HEK293 (cell line): ENCODE measurements around the gene P2RY6.

Source experiments
- CTCF ChIA-PET: fragments of 350-600 bp; formaldehyde crosslinking; extraction: SDS; loops from one replicate; lab custom pipeline; 2021; ENCODE audit warnings: antibody characterized with exemption; lab: Yijun Ruan, JAX
- POLR2A ChIA-PET: fragments of 300-600 bp; formaldehyde crosslinking; extraction: SDS; loops from one replicate; lab custom pipeline; 2020; ENCODE audit warnings: antibody characterized with exemption, inconsistent platforms; lab: Yijun Ruan, JAX
- H3K27ac ChIP-seq: fragments of 200-500 bp; sonication (Bioruptor generic); 2 replicates; pipeline ENCODE4 v1.5.1; 2014; ENCODE audit warnings: low read depth, low read length, control low read depth, inconsistent platforms; ENCODE audit errors: extremely low read depth
- H3K36me3 ChIP-seq, 2 experiments: fragments of 200-500 bp in 1 of 2; sonication (Bioruptor generic) in 1 of 2; 1 replicate in 1 of 2; 2 replicates in 1 of 2; pipeline ENCODE4 v1.5.1; 2014 to 2017; ENCODE audit warnings: inconsistent platforms in 2 of 2, low read length in 2 of 2; ENCODE audit not compliant: control insufficient read depth in 2 of 2, insufficient read depth in 1 of 2
- H3K4me1 ChIP-seq: fragments of 200-500 bp; sonication (Bioruptor generic); 2 replicates; pipeline ENCODE4 v1.5.1; 2014; ENCODE audit warnings: mild to moderate bottlenecking, low read length, inconsistent platforms; ENCODE audit not compliant: control insufficient read depth, insufficient read depth
- H3K4me3 ChIP-seq: 2 replicates; pipeline ENCODE4 v1.5.1; 2011; ENCODE audit warnings: low read depth, mild to moderate bottlenecking, control low read depth, low read length, moderate library complexity
- H3K9me3 ChIP-seq: fragments of 200-500 bp; sonication (Bioruptor generic); 2 replicates; pipeline ENCODE4 v1.5.1; 2014; ENCODE audit warnings: low read depth, low read length, inconsistent platforms; ENCODE audit not compliant: control insufficient read depth, insufficient read depth
- GLI4 ChIP-seq: fragments of 450-650 bp; formaldehyde crosslinking; IDR thresholded peaks from 2 replicates; pipeline ENCODE4 v1.5.1; 2016; ENCODE audit warnings: missing biosample characterization, missing genetic modification characterization
- IKZF3 ChIP-seq: fragments of 450-650 bp; IDR thresholded peaks from 2 replicates; pipeline ENCODE4 v1.5.0; 2018; ENCODE audit warnings: missing biosample characterization, mild to moderate bottlenecking, missing genetic modification characterization, moderate library complexity
- KLF10 ChIP-seq: fragments of 450-650 bp; IDR thresholded peaks from 2 replicates; pipeline ENCODE4 v1.5.1; 2018; ENCODE audit warnings: missing biosample characterization, mild to moderate bottlenecking, missing genetic modification characterization
- KLF16 ChIP-seq: fragments of 450-650 bp; formaldehyde crosslinking; IDR thresholded peaks from 2 replicates; pipeline ENCODE4 v1.5.1; 2017; ENCODE audit warnings: missing biosample characterization, missing genetic modification characterization
- SP7 ChIP-seq: fragments of 450-650 bp; formaldehyde crosslinking; IDR thresholded peaks from 2 replicates; pipeline ENCODE4 v1.5.1; 2016; ENCODE audit warnings: missing biosample characterization, missing genetic modification characterization
- TCF7L2 ChIP-seq: IDR thresholded peaks from 2 replicates; pipeline ENCODE4 v1.6.1; 2011; ENCODE audit warnings: low read depth, mild to moderate bottlenecking, inconsistent platforms, low read length, moderate library complexity, borderline replicate concordance
- YY1 ChIP-seq: fragments of 450-650 bp; formaldehyde crosslinking; IDR thresholded peaks from 2 replicates; pipeline ENCODE4 v1.5.1; 2018; ENCODE audit warnings: missing biosample characterization, missing genetic modification characterization
- ZNF211 ChIP-seq: fragments of 450-650 bp; formaldehyde crosslinking; IDR thresholded peaks from 2 replicates; pipeline ENCODE4 v1.5.1; 2016; ENCODE audit warnings: low read depth, missing biosample characterization, missing genetic modification characterization
- ZNF248 ChIP-seq: fragments of 450-650 bp; formaldehyde crosslinking; IDR thresholded peaks from 2 replicates; pipeline ENCODE4 v1.5.1; 2017; ENCODE audit warnings: missing biosample characterization, missing genetic modification characterization
- ZNF274 ChIP-seq, 2 experiments: fragments of 200-500 bp in 1 of 2; fragments of 450-650 bp in 1 of 2; sonication (Bioruptor generic) in 1 of 2; formaldehyde crosslinking in 1 of 2; IDR thresholded peaks; 2 replicates each; pipeline versions ENCODE4 v1.5.1 to v1.6.1; 2014 to 2016; ENCODE audit warnings: borderline replicate concordance in 1 of 2, inconsistent platforms in 1 of 2, low read length in 1 of 2, missing biosample characterization in 1 of 2, missing genetic modification characterization in 1 of 2
- ZNF354C ChIP-seq: fragments of 450-650 bp; formaldehyde crosslinking; IDR thresholded peaks from 2 replicates; pipeline ENCODE4 v1.5.1; 2016; ENCODE audit warnings: missing biosample characterization, missing genetic modification characterization, low read depth, borderline replicate concordance
- ZNF548 ChIP-seq: fragments of 450-650 bp; formaldehyde crosslinking; IDR thresholded peaks from 2 replicates; pipeline ENCODE4 v1.5.1; 2016; ENCODE audit warnings: missing biosample characterization, missing genetic modification characterization
- ZNF561 ChIP-seq: fragments of 450-650 bp; IDR thresholded peaks from 2 replicates; pipeline ENCODE4 v1.5.1; 2018; ENCODE audit warnings: missing biosample characterization, missing genetic modification characterization, borderline replicate concordance
- ZNF843 ChIP-seq: fragments of 450-650 bp; formaldehyde crosslinking; IDR thresholded peaks from 2 replicates; pipeline ENCODE4 v1.5.1; 2016; ENCODE audit warnings: missing biosample characterization, missing genetic modification characterization
- ZSCAN30 ChIP-seq: fragments of 450-650 bp; IDR thresholded peaks from 2 replicates; pipeline ENCODE4 v1.5.1; 2018; ENCODE audit warnings: missing biosample characterization, mild to moderate bottlenecking, missing genetic modification characterization, moderate library complexity
- TF ChIP-seq, protein P1 (sequence below): fragments of 450-650 bp; formaldehyde crosslinking; IDR thresholded peaks from 2 replicates; pipeline ENCODE4 v1.5.1; 2016; ENCODE audit warnings: missing biosample characterization, missing genetic modification characterization, borderline replicate concordance
- TF ChIP-seq, protein P2 (sequence below): fragments of 450-650 bp; formaldehyde crosslinking; IDR thresholded peaks from 2 replicates; pipeline ENCODE4 v1.5.1; 2016; ENCODE audit warnings: missing biosample characterization, missing genetic modification characterization
- TF ChIP-seq, protein P3 (sequence below): fragments of 450-650 bp; formaldehyde crosslinking; IDR thresholded peaks from 2 replicates; pipeline ENCODE4 v1.5.1; 2016; ENCODE audit warnings: missing biosample characterization, missing genetic modification characterization
- TF ChIP-seq, protein P4 (sequence below): fragments of 450-650 bp; formaldehyde crosslinking; IDR thresholded peaks from 2 replicates; pipeline ENCODE4 v1.5.1; 2017; ENCODE audit warnings: missing biosample characterization, missing genetic modification characterization
- TF ChIP-seq, protein P5 (sequence below): fragments of 450-650 bp; formaldehyde crosslinking; IDR thresholded peaks from 2 replicates; pipeline ENCODE4 v1.5.1; 2016; ENCODE audit warnings: missing biosample characterization, missing genetic modification characterization, borderline replicate concordance
- TF ChIP-seq, protein P6 (sequence below): sonication (generic); formaldehyde crosslinking; IDR thresholded peaks from 2 replicates; pipeline ENCODE4 v1.8.1; 2022; ENCODE audit warnings: mild to moderate bottlenecking, moderate library complexity, missing genetic modification reagents

Gene P2RY6

DNA sequence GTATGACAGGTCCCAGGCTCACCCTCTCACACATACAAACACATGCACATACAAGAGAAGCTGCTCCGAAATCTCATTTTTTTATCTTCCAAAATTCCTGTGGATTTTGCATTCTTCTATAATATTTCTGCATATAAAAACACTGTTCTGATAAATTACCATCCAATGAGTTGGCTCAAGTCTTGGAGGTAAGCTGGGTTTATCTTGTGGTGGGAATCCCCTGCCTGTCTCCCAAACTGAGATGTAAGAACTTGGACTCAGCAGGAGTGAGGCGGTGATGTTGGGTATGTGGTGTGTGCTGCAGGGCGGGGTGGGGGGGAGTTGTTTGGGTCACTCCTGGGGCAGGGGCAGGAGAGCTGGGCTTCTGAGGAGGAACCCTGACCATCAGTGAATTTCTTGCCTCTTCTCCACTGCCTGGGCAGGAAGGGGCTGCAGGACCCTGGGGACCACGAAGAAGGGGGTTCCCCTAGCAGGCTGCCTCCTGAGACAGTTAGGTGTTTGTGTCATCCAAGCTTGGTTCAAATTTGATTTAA is 6.8 kb upstream of the P2RY6 start (continued):
- TF ChIP-seq, protein P1, sequence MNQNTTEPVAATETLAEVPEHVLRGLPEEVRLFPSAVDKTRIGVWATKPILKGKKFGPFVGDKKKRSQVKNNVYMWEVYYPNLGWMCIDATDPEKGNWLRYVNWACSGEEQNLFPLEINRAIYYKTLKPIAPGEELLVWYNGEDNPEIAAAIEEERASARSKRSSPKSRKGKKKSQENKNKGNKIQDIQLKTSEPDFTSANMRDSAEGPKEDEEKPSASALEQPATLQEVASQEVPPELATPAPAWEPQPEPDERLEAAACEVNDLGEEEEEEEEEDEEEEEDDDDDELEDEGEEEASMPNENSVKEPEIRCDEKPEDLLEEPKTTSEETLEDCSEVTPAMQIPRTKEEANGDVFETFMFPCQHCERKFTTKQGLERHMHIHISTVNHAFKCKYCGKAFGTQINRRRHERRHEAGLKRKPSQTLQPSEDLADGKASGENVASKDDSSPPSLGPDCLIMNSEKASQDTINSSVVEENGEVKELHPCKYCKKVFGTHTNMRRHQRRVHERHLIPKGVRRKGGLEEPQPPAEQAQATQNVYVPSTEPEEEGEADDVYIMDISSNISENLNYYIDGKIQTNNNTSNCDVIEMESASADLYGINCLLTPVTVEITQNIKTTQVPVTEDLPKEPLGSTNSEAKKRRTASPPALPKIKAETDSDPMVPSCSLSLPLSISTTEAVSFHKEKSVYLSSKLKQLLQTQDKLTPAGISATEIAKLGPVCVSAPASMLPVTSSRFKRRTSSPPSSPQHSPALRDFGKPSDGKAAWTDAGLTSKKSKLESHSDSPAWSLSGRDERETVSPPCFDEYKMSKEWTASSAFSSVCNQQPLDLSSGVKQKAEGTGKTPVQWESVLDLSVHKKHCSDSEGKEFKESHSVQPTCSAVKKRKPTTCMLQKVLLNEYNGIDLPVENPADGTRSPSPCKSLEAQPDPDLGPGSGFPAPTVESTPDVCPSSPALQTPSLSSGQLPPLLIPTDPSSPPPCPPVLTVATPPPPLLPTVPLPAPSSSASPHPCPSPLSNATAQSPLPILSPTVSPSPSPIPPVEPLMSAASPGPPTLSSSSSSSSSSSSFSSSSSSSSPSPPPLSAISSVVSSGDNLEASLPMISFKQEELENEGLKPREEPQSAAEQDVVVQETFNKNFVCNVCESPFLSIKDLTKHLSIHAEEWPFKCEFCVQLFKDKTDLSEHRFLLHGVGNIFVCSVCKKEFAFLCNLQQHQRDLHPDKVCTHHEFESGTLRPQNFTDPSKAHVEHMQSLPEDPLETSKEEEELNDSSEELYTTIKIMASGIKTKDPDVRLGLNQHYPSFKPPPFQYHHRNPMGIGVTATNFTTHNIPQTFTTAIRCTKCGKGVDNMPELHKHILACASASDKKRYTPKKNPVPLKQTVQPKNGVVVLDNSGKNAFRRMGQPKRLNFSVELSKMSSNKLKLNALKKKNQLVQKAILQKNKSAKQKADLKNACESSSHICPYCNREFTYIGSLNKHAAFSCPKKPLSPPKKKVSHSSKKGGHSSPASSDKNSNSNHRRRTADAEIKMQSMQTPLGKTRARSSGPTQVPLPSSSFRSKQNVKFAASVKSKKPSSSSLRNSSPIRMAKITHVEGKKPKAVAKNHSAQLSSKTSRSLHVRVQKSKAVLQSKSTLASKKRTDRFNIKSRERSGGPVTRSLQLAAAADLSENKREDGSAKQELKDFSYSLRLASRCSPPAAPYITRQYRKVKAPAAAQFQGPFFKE (tag by site-specific recombination) = no peak
- TF ChIP-seq, protein P2, sequence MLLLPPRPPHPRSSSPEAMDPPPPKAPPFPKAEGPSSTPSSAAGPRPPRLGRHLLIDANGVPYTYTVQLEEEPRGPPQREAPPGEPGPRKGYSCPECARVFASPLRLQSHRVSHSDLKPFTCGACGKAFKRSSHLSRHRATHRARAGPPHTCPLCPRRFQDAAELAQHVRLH (tag by site-specific recombination) = no peak
- no peak for TF ChIP-seq SP7 (tag by site-specific recombination)
- no peak for TF ChIP-seq YY1
- TF ChIP-seq GLI4 = no peak
- TF ChIP-seq, protein P3, sequence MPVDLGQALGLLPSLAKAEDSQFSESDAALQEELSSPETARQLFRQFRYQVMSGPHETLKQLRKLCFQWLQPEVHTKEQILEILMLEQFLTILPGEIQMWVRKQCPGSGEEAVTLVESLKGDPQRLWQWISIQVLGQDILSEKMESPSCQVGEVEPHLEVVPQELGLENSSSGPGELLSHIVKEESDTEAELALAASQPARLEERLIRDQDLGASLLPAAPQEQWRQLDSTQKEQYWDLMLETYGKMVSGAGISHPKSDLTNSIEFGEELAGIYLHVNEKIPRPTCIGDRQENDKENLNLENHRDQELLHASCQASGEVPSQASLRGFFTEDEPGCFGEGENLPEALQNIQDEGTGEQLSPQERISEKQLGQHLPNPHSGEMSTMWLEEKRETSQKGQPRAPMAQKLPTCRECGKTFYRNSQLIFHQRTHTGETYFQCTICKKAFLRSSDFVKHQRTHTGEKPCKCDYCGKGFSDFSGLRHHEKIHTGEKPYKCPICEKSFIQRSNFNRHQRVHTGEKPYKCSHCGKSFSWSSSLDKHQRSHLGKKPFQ (tag by site-specific recombination) = no peak
- no peak for TF ChIP-seq ZNF843 (tag by site-specific recombination)
- no peak for TF ChIP-seq ZNF211
- TF ChIP-seq, protein P4, sequence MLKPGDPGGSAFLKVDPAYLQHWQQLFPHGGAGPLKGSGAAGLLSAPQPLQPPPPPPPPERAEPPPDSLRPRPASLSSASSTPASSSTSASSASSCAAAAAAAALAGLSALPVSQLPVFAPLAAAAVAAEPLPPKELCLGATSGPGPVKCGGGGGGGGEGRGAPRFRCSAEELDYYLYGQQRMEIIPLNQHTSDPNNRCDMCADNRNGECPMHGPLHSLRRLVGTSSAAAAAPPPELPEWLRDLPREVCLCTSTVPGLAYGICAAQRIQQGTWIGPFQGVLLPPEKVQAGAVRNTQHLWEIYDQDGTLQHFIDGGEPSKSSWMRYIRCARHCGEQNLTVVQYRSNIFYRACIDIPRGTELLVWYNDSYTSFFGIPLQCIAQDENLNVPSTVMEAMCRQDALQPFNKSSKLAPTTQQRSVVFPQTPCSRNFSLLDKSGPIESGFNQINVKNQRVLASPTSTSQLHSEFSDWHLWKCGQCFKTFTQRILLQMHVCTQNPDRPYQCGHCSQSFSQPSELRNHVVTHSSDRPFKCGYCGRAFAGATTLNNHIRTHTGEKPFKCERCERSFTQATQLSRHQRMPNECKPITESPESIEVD (tag by site-specific recombination) = no peak
- TF ChIP-seq, protein P5, sequence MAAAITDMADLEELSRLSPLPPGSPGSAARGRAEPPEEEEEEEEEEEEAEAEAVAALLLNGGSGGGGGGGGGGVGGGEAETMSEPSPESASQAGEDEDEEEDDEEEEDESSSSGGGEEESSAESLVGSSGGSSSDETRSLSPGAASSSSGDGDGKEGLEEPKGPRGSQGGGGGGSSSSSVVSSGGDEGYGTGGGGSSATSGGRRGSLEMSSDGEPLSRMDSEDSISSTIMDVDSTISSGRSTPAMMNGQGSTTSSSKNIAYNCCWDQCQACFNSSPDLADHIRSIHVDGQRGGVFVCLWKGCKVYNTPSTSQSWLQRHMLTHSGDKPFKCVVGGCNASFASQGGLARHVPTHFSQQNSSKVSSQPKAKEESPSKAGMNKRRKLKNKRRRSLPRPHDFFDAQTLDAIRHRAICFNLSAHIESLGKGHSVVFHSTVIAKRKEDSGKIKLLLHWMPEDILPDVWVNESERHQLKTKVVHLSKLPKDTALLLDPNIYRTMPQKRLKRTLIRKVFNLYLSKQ (tag by site-specific recombination) = no peak

DNA sequence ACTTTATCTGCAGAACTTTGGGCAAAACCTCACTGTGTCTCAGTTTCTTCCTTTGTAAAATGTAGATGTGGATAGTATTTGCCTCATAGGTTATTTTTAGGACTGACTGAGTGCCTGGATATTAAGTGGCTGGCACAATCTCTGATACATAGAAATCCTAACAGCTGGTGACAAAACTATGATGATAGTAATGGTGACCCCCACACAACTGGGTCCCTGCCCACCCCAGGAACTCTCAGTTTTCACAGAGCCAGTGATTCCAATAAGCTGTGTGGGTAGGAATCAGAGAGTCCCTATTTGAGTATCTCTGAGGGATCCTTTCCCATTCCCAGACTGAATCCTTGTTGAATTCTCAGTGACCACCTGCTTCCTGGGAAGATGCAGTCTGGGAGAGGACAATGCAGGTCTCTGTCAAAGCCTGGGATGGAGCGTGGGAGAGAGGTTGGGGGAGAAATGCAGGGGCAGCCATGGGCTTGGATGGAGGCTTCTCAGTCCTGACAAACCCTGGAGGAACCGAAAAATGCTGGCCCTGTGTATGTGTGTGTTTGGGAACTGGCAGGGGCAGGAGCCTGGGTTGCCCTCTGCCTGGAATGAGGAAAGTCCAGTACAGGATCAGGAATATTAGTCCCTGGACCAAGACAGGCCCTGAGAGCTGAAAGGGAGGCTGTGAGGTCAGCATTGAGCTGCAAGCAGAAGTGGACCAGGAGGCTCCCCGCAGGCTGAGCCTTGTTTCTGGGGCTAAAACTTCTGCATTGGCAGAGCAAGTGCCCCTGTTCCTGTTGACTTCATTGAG is 6.1 kb upstream of the P2RY6 start:
- Histone ChIP-seq H3K9me3 (no peaks in the 10 kb centered on the region), H3K36me3 (no peaks in the 10 kb centered on the region), H3K4me3 (no peak overlapping the region), H3K27ac (no peak overlapping the region), H3K4me1 (no peaks in the 10 kb centered on the region)
- ChIA-PET POLR2A (no interaction called here), CTCF (no interaction called here)
- TF ChIP-seq TCF7L2 (no peak), ZNF561 (tag by site-specific recombination) (no peak), ZNF354C (tag by site-specific recombination) (no peak), KLF10 (tag by site-specific recombination) (no peak), KLF16 (tag by site-specific recombination) (no peak), ZSCAN30 (no peak), ZNF248 (tag by site-specific recombination) (no peak), IKZF3 (tag by site-specific recombination) (no peak), ZNF274 (IDR thresholded peaks at IDR 0.05; ENCODE audit: low read length) (no peak), ZNF274 (tag by site-specific recombination; IDR thresholded peaks at IDR 0.05; ENCODE audit: borderline replicate concordance) (no peak), ZNF548 (tag by site-specific recombination) (no peak)
- TF ChIP-seq, protein P6, sequence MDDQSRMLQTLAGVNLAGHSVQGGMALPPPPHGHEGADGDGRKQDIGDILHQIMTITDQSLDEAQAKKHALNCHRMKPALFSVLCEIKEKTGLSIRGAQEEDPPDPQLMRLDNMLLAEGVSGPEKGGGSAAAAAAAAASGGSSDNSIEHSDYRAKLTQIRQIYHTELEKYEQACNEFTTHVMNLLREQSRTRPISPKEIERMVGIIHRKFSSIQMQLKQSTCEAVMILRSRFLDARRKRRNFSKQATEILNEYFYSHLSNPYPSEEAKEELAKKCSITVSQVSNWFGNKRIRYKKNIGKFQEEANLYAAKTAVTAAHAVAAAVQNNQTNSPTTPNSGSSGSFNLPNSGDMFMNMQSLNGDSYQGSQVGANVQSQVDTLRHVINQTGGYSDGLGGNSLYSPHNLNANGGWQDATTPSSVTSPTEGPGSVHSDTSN (CRISPR knock-in tag) = no peak
